H9 (cell line): ENCODE results near the gene C14orf132. TPM values are rescaled to one million over a fixed set of nuclear protein-coding genes. Genes with fewer than 3 reads are reported as not detected.

ENCODE experiments used
- DNase-seq: peaks from one replicate; pipeline ENCODE4 v3.0.0-alpha.2; 2017
- H2AFZ ChIP-seq: one replicate; pipeline ENCODE4 v1.6.1; 2013; ENCODE audit warnings: mild to moderate bottlenecking, low read length, control low read depth, moderate library complexity
- H2AK5ac ChIP-seq: 2 replicates; pipeline ENCODE4 v1.6.1; 2013; ENCODE audit warnings: low read length, control low read depth, mixed read lengths; ENCODE audit not compliant: insufficient read length
- H2BK120ac ChIP-seq: one replicate; pipeline ENCODE4 v1.6.1; 2013; ENCODE audit warnings: low read depth, mild to moderate bottlenecking, low read length, control low read depth, inconsistent platforms; ENCODE audit not compliant: poor library complexity, severe bottlenecking
- H2BK12ac ChIP-seq: 2 replicates; pipeline ENCODE4 v1.6.1; 2013; ENCODE audit warnings: low read length, control low read depth, mixed read lengths, low read depth; ENCODE audit not compliant: insufficient read length
- H2BK15ac ChIP-seq: 2 replicates; pipeline ENCODE4 v1.6.1; 2013; ENCODE audit warnings: low read depth, low read length, control low read depth
- H2BK20ac ChIP-seq: one replicate; pipeline ENCODE4 v1.6.1; 2013; ENCODE audit warnings: low read depth, mild to moderate bottlenecking, low read length, control low read depth, inconsistent platforms; ENCODE audit not compliant: poor library complexity, severe bottlenecking
- H2BK5ac ChIP-seq: 2 replicates; pipeline ENCODE4 v1.6.1; 2013; ENCODE audit warnings: low read length, control low read depth, mixed read lengths; ENCODE audit not compliant: insufficient read length
- H3K14ac ChIP-seq: 2 replicates; pipeline ENCODE4 v1.6.1; 2013; ENCODE audit warnings: low read length, control low read depth; ENCODE audit not compliant: insufficient read depth
- H3K18ac ChIP-seq: 2 replicates; pipeline ENCODE4 v1.6.1; 2013; ENCODE audit warnings: low read depth, mild to moderate bottlenecking, mixed read lengths, low read length, control low read depth; ENCODE audit not compliant: insufficient read length
- H3K23ac ChIP-seq: 2 replicates; pipeline ENCODE4 v1.6.1; 2013; ENCODE audit warnings: low read length, control low read depth, mixed read lengths, low read depth; ENCODE audit not compliant: insufficient read length
- H3K23me2 ChIP-seq: 2 replicates; pipeline ENCODE4 v1.6.1; 2013; ENCODE audit warnings: low read depth, mild to moderate bottlenecking, mixed read lengths, low read length, control low read depth; ENCODE audit not compliant: insufficient read length, poor library complexity, severe bottlenecking
- H3K27ac ChIP-seq: 2 replicates; pipeline ENCODE4 v1.5.1; 2013; ENCODE audit warnings: low read length, control low read depth, mixed read lengths, low read depth; ENCODE audit not compliant: insufficient read length
- H3K27me3 ChIP-seq: 2 replicates; pipeline ENCODE4 v1.6.1; 2013; ENCODE audit warnings: low read length, control low read depth, inconsistent platforms; ENCODE audit not compliant: insufficient read depth
- H3K4ac ChIP-seq: 2 replicates; pipeline ENCODE4 v1.6.1; 2013; ENCODE audit warnings: low read depth, mild to moderate bottlenecking, control low read depth, inconsistent platforms, low read length, moderate library complexity
- H3K4me1 ChIP-seq: 2 replicates; pipeline ENCODE4 v1.6.1; 2013; ENCODE audit warnings: low read length, control low read depth, inconsistent platforms; ENCODE audit not compliant: insufficient read depth
- H3K4me2 ChIP-seq: 2 replicates; pipeline ENCODE4 v1.6.1; 2013; ENCODE audit warnings: low read length, control low read depth, mixed read lengths; ENCODE audit not compliant: insufficient read length, insufficient read depth
- H3K56ac ChIP-seq: 2 replicates; pipeline ENCODE4 v1.6.1; 2013; ENCODE audit warnings: low read depth, mild to moderate bottlenecking, mixed read lengths, low read length, control low read depth; ENCODE audit not compliant: insufficient read length
- H3K79me1 ChIP-seq: 2 replicates; pipeline ENCODE4 v1.6.1; 2013; ENCODE audit warnings: low read depth, mild to moderate bottlenecking, moderate library complexity, low read length, control low read depth, inconsistent platforms; ENCODE audit not compliant: insufficient read depth, poor library complexity, severe bottlenecking
- H3K79me2 ChIP-seq: 2 replicates; pipeline ENCODE4 v1.6.1; 2013; ENCODE audit warnings: low read length, control low read depth, inconsistent platforms; ENCODE audit not compliant: insufficient read depth
- H3K9ac ChIP-seq: 2 replicates; pipeline ENCODE4 v1.6.1; 2013; ENCODE audit warnings: low read length, control low read depth, mixed read lengths; ENCODE audit not compliant: insufficient read length; ENCODE audit errors: extremely low read depth
- H3K9me3 ChIP-seq: one replicate; pipeline ENCODE4 v1.6.1; 2013; ENCODE audit warnings: low read depth, low read length, inconsistent platforms; ENCODE audit not compliant: control insufficient read depth
- H3T11ph ChIP-seq: one replicate; pipeline ENCODE4 v1.6.1; 2013; ENCODE audit warnings: mild to moderate bottlenecking, low read length, control low read depth, inconsistent platforms
- H4K20me1 ChIP-seq: one replicate; pipeline ENCODE4 v1.6.1; 2013; ENCODE audit not compliant: control insufficient read depth, insufficient read length, insufficient read depth
- H4K5ac ChIP-seq: 2 replicates; pipeline ENCODE4 v1.6.1; 2013; ENCODE audit warnings: low read depth, mild to moderate bottlenecking, mixed read lengths, low read length, control low read depth; ENCODE audit not compliant: insufficient read length
- H4K8ac ChIP-seq: replicated peaks from 2 replicates; pipeline ENCODE4 v1.6.1; 2013; ENCODE audit warnings: low read length, control low read depth, mixed read lengths, low read depth; ENCODE audit not compliant: insufficient read length
- H4K91ac ChIP-seq: 2 replicates; pipeline ENCODE4 v1.6.1; 2013; ENCODE audit warnings: low read depth, mild to moderate bottlenecking, moderate library complexity, mixed read lengths, low read length, control low read depth; ENCODE audit not compliant: insufficient read length
- H3K27ac Mint-ChIP-seq, 3 experiments: 2 replicates in 2 of 3; 3 replicates in 1 of 3; pipeline ENCODE4 v1.8.0; 2020 to 2021; ENCODE audit warnings: mixed read lengths in 3 of 3, mild to moderate bottlenecking in 1 of 3, moderate library complexity in 1 of 3
- H3K27me3 Mint-ChIP-seq: 2 replicates; pipeline ENCODE4 v1.8.0; 2021; ENCODE audit warnings: low read depth, mild to moderate bottlenecking, moderate library complexity, mixed read lengths
- H3K36me3 Mint-ChIP-seq, 3 experiments: 2 replicates in 2 of 3; 3 replicates in 1 of 3; pipeline ENCODE4 v1.8.0; 2020 to 2021; ENCODE audit warnings: low read depth in 3 of 3, mixed read lengths in 3 of 3; ENCODE audit not compliant: insufficient read depth in 1 of 3
- H3K4me1 Mint-ChIP-seq, 2 experiments: 2 replicates each; pipeline ENCODE4 v1.8.0; 2020; ENCODE audit warnings: mixed read lengths in 2 of 2
- H3K4me3 Mint-ChIP-seq, 2 experiments: 2 replicates in 1 of 2; 3 replicates in 1 of 2; pipeline ENCODE4 v1.8.0; 2020 to 2021; ENCODE audit warnings: mild to moderate bottlenecking in 2 of 2, mixed read lengths in 2 of 2, moderate library complexity in 1 of 2
- H3K9me3 Mint-ChIP-seq, 2 experiments: 2 replicates in 1 of 2; 3 replicates in 1 of 2; pipeline ENCODE4 v1.8.0; 2020; ENCODE audit warnings: mild to moderate bottlenecking in 2 of 2, mixed read lengths in 2 of 2, moderate library complexity in 1 of 2
- WGBS: extraction: QIAGEN DNeasy Blood & Tissue Kit; methylation state at CpG from one replicate; pipeline ENCODE4 v1.1.7; 2013; ENCODE audit warnings: missing lambda C conversion rate, low lambda C conversion rate, mixed read lengths; ENCODE audit not compliant: insufficient read length; ENCODE audit errors: extremely low coverage; 5-methylcytosine and 5-hydroxymethylcytosine counted together
- total RNA-seq: library from RNA; stranded (reverse); gene quantifications from 2 replicates; pipeline ENCODE4 v1.2.1, GENCODE V29; 2021
- TF ChIP-seq, protein P1 (sequence below): fragments of 200-600 bp; sonication (generic); conservative IDR thresholded peaks from 3 replicates; pipeline ENCODE4 v1.8.0; 2021; ENCODE audit warnings: antibody characterized with exemption, mild to moderate bottlenecking

Gene C14orf132
- total RNA-seq, 1 experiment from 2014 or later, result 5.7 TPM

DNA sequence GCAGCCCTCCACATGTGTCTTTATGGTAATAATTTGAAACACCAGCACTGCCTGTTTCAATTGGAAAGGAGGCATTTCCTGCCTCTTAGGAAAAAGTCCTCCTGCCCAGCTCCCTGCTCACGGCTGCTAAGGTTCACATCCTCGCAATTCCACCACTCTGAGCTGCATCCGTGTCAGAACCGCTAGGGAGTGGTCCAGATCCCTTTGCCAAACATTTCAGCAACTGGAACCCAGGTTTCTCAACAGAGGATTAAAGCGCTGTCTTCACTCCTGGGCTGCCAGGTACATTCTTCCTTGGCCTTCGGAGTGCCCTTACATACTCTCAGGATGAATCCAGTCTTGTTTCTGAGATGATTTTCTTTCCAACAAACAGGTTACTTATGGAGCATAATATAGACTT is 23.3 kb downstream of the C14orf132 start:
- no peaks in the 10 kb centered on the region; a peak in 1 of 5 replicates for H3K9me3 Mint-ChIP-seq
- H3K4me2 ChIP-seq, result no peak overlapping the region
- H2AFZ ChIP-seq, result no peak overlapping the region
- peak; percentile 3 for DNase-seq
- peaks cover 0 to 7% (median 3%) of the 10 kb centered on the region in 3 experiments; a peak in 1 of 7 replicates for H3K36me3 Mint-ChIP-seq
- no peaks in the 10 kb centered on the region for H3K79me1 ChIP-seq
- WGBS, result no CpG with 5 or more reads among the region's 6 CpGs
- H2BK5ac ChIP-seq, result no peak overlapping the region
- no peak overlapping the region for H2BK15ac ChIP-seq
- H4K91ac ChIP-seq, result no peak overlapping the region
- H4K8ac ChIP-seq, result no peak overlapping the region
- no peak overlapping the region for H4K5ac ChIP-seq
- no peak overlapping the region for H3K4me3 Mint-ChIP-seq
- H3K27ac ChIP-seq, result no peak overlapping the region
- no peaks in the 10 kb centered on the region for H4K20me1 ChIP-seq
- H3K4ac ChIP-seq, result no peak overlapping the region
- no peak overlapping the region for H3K18ac ChIP-seq
- H2AK5ac ChIP-seq, result no peak overlapping the region
- H3K9me3 ChIP-seq, result no peaks in the 10 kb centered on the region
- H3K23me2 ChIP-seq, result no peaks in the 10 kb centered on the region
- no peak overlapping the region for H3K23ac ChIP-seq
- H3K27ac Mint-ChIP-seq, result no peak overlapping the region; a peak in 1 of 7 replicates
- peaks cover 2 to 16% of the 10 kb centered on the region in 2 experiments; a peak in 2 of 4 replicates for H3K4me1 Mint-ChIP-seq
- no peak overlapping the region for H2BK120ac ChIP-seq
- H3K27me3 Mint-ChIP-seq, result no peaks in the 10 kb centered on the region
- no peak overlapping the region for H2BK20ac ChIP-seq
- TF ChIP-seq, protein P1, sequence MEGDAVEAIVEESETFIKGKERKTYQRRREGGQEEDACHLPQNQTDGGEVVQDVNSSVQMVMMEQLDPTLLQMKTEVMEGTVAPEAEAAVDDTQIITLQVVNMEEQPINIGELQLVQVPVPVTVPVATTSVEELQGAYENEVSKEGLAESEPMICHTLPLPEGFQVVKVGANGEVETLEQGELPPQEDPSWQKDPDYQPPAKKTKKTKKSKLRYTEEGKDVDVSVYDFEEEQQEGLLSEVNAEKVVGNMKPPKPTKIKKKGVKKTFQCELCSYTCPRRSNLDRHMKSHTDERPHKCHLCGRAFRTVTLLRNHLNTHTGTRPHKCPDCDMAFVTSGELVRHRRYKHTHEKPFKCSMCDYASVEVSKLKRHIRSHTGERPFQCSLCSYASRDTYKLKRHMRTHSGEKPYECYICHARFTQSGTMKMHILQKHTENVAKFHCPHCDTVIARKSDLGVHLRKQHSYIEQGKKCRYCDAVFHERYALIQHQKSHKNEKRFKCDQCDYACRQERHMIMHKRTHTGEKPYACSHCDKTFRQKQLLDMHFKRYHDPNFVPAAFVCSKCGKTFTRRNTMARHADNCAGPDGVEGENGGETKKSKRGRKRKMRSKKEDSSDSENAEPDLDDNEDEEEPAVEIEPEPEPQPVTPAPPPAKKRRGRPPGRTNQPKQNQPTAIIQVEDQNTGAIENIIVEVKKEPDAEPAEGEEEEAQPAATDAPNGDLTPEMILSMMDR, result no peak
- no peak overlapping the region for H3K9ac ChIP-seq
- no peaks in the 10 kb centered on the region for H3K79me2 ChIP-seq
- H3K56ac ChIP-seq, result no peak overlapping the region
- no peak overlapping the region for H2BK12ac ChIP-seq
- no peaks in the 10 kb centered on the region for H3K4me1 ChIP-seq
- H3T11ph ChIP-seq, result no peak overlapping the region
- no peaks in the 10 kb centered on the region for H3K27me3 ChIP-seq
- no peak overlapping the region for H3K14ac ChIP-seq
